RCC 7860 (cell line): ENCODE measurements around the gene EPS8L3.
"Not testable (repeated sequence)": the region's sequence is repeated elsewhere in the genome, so short reads cannot be mapped to it uniquely, and the experiment has no call there.

Experiments used
- DNase-seq: peaks from one replicate; pipeline ENCODE4 v3.0.0-alpha.2; 2015; ENCODE audit warnings: low spot score
- FAIRE-seq: peaks from 2 replicates; lab custom pipeline; 2012; peaks lifted over from hg19 to GRCh38; lab: Jason Lieb, UNC

Gene EPS8L3

DNA sequence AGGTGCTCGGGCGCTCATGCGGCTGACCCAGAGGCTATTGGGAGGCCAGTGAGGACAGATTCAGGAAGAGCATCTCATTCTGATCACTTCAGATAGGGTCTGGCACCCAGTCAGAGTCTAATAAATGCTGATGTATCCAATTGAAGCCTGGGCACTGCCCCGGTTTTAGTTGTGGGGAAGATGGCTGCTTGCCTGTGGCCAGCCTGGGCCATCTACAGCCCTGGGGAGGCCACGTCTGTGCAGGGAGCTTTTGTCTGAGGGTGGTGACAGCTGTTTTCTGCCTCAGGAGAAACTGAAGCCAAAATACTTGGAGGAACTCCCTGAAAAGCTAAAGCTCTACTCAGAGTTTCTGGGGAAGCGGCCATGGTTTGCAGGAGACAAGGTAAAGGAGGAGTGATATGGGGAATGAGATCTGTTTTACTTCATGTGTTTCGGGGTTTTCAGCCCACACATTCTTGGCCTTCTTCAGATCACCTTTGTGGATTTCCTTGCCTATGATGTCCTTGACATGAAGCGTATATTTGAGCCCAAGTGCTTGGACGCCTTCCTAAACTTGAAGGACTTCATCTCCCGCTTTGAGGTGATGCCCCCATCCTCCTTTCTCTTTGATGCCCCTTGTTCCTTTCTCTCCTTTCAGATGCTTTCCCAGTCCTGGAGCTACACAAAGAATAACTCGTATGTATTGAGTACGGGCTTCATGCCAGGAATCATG is 48.9 kb downstream of the EPS8L3 start:
- no peak for FAIRE-seq
- DNase-seq = no peak

DNA sequence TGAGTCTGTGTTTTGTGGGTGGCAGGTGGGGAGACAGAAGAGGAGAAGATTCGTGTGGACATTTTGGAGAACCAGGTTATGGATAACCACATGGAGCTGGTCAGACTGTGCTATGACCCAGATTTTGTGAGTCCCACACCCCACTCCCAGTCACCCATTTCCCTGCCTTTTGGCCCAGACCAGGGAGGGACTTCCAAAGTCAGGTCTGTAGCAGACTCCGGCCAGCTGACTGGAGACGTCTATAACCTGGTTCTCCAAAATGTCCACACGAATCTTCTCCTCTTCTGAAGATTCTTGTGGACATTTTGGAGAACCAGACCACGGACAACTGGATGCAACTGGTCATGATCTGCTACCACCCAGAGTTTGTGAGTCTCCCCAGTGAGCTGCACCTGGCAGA is 50.1 kb downstream of the EPS8L3 start:
- DNase-seq (no peak), FAIRE-seq (no peak)

GRCh38 chr1:109712321-109712864 is 51.3 kb downstream of the EPS8L3 start:
- no peak for FAIRE-seq
- no peak for DNase-seq

GRCh38 chr1:109711593-109712320 is 52.0 kb downstream of the EPS8L3 start, which contains the start of gene GSTM5:
TSS of gene GSTM5 (plus strand) at chr1:109712251. CDS start at chr1:109712313, 62 bp downstream.
- not testable (repeated sequence) for DNase-seq, FAIRE-seq

DNA sequence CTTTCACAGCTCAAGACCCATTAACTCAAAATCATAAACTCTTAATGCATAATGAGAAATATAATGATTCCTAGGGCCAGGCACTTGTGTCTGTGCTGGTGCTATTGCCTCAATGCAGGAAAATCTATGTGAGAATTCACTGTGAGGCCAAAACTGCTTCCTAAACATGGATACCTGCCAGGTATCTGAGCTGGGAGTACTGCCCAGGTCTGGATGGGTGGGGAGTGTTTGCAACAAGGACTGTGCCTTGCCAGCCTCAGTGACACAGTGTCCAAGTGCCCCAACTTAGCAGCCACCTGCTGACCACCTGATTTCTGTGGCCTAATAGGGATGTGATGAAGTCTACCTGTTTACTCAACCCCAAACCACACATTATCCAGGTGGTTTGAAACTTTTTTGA is 53.9 kb downstream of the EPS8L3 start:
- DNase-seq = not testable (repeated sequence)

GRCh38 chr1:109708949-109709348 is 54.8 kb downstream of the EPS8L3 start:
- not testable (repeated sequence) for DNase-seq, FAIRE-seq

More for the DNA sequence above, 53.9 kb downstream of the EPS8L3 start:
- FAIRE-seq = not testable (repeated sequence)

DNA sequence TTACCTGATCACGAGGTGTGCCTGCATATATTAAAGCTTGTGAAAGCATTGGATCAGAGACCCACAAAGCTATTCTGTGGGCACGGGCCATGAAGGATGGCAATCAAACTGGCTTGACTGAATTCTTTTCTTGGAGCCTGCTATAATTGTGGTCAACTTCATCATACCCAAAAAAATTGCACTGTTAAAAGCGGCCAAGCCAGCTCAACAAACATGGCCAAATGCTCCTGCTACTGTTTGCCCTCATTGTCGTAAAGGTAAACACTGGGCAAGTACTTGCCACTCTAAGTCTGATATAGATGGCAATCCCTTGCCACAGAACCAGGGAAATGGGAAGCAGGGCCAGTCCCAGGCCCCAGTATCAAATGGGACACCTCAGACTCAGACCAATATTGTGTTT is 58.3 kb downstream of the EPS8L3 start:
- no peak for FAIRE-seq
- DNase-seq = no peak

DNA sequence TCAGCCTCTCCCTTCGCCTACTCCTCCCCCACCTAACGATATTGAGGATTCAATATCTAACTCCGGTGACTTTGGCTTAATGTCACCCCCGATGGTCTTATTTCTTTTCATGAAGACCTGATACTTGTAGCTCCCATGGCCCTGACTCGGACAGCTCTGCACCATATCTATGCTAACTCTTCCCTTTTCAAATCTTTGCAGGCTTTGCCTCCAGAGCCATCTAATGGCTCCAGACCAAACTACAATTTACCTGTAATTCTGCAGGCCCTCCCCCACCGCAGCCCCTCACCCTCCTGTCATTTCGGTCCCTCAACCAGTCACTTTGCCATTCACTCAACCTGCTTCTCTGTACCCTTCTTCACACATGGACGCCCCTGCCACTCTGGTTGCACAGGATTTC is 59.5 kb downstream of the EPS8L3 start:
- FAIRE-seq = no peak
- DNase-seq = no peak

GRCh38 chr1:109702940-109703339 is 60.8 kb downstream of the EPS8L3 start:
- not testable (repeated sequence) for FAIRE-seq, DNase-seq
